RWPE2 (cell line): Measurements from ENCODE around the gene KY.
A peak's percentile ranks its signal among the peaks of the same experiment; 100 is the strongest.

ENCODE experiments used
- ATAC-seq: fragments of 200-7000 bp; cut with Tn5 transposase; 3 replicates; pipeline ENCODE4 v1.9.1; 2021; ENCODE audit warnings: low read depth
- DNase-seq: peaks from one replicate; pipeline ENCODE4 v3.0.0-alpha.2; 2020; ENCODE audit warnings: low spot score
- H3K27ac ChIP-seq: fragments of 450-650 bp; 2 replicates; pipeline ENCODE4 v1.5.1; 2017; ENCODE audit warnings: mild to moderate bottlenecking; ENCODE audit not compliant: poor library complexity, severe bottlenecking
- H3K27me3 ChIP-seq: fragments of 250-450 bp; sonication (Bioruptor Pico); 2 replicates; pipeline ENCODE4 v1.5.1; 2021; ENCODE audit warnings: mild to moderate bottlenecking, moderate library complexity; ENCODE audit not compliant: insufficient read depth, poor library complexity, severe bottlenecking
- H3K36me3 ChIP-seq: fragments of 250-450 bp; sonication (Bioruptor Pico); 2 replicates; pipeline ENCODE4 v1.5.1; 2020; ENCODE audit warnings: low read depth, mild to moderate bottlenecking, moderate library complexity
- H3K4me1 ChIP-seq: fragments of 250-450 bp; sonication (Bioruptor Pico); 2 replicates; pipeline ENCODE4 v1.5.1; 2021; ENCODE audit warnings: mild to moderate bottlenecking, moderate library complexity; ENCODE audit not compliant: insufficient read depth, poor library complexity, severe bottlenecking
- H3K4me3 ChIP-seq: fragments of 250-450 bp; sonication (Bioruptor Pico); 2 replicates; pipeline ENCODE4 v1.5.1; 2021; ENCODE audit warnings: mild to moderate bottlenecking, moderate library complexity; ENCODE audit not compliant: severe bottlenecking
- H3K9me3 ChIP-seq: fragments of 250-450 bp; sonication (Bioruptor Pico); 2 replicates; pipeline ENCODE4 v1.5.1; 2021; ENCODE audit warnings: mild to moderate bottlenecking, moderate library complexity; ENCODE audit not compliant: severe bottlenecking
- TF ChIP-seq, protein P1 (sequence below): fragments of 450-650 bp; IDR thresholded peaks from one replicate; pipeline ENCODE4 v1.5.1; 2017; ENCODE audit warnings: mild to moderate bottlenecking, moderate library complexity; ENCODE audit not compliant: poor library complexity, severe bottlenecking

The KY gene

DNA sequence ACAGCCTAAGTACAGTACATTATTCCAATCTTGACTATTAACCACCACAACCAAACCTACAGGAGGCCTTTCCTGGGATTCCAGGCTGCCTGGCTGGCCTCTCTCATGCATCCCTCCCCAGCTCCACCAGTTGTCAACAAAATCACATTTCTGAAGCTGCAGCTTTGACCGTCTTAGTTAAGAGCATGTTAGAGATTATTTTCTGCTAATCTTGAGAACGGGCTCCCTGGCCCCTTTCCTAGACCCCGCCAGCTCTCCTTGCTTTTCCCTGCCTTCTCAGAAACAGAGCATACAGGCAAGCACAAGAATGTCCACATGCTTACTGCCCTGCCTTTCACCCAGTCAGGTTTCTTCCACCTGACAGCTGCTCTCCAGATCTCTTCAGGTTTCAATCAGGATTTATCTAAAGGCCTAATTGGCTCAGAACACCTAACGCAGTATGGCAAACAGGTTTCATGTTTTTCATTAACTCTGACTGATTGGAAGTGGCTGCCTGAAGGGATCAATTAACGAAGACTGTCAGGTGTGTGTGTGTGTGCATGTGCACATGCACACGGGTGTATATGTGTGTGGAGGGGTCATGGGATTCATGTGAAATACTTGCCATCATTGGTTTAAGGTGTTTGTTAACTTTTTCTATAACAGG, 12.3 kb downstream of the KY start:
- Histone ChIP-seq H3K27me3 (no peaks in the 10 kb centered on the region), H3K36me3 (no peaks in the 10 kb centered on the region), H3K27ac (no peak overlapping the region), H3K9me3 (no peaks in the 10 kb centered on the region), H3K4me1 (no peaks in the 10 kb centered on the region), H3K4me3 (no peak overlapping the region)
- TF ChIP-seq, protein P1, sequence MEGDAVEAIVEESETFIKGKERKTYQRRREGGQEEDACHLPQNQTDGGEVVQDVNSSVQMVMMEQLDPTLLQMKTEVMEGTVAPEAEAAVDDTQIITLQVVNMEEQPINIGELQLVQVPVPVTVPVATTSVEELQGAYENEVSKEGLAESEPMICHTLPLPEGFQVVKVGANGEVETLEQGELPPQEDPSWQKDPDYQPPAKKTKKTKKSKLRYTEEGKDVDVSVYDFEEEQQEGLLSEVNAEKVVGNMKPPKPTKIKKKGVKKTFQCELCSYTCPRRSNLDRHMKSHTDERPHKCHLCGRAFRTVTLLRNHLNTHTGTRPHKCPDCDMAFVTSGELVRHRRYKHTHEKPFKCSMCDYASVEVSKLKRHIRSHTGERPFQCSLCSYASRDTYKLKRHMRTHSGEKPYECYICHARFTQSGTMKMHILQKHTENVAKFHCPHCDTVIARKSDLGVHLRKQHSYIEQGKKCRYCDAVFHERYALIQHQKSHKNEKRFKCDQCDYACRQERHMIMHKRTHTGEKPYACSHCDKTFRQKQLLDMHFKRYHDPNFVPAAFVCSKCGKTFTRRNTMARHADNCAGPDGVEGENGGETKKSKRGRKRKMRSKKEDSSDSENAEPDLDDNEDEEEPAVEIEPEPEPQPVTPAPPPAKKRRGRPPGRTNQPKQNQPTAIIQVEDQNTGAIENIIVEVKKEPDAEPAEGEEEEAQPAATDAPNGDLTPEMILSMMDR: no peak
- DNase-seq: no peak
- ATAC-seq: no peak

DNA sequence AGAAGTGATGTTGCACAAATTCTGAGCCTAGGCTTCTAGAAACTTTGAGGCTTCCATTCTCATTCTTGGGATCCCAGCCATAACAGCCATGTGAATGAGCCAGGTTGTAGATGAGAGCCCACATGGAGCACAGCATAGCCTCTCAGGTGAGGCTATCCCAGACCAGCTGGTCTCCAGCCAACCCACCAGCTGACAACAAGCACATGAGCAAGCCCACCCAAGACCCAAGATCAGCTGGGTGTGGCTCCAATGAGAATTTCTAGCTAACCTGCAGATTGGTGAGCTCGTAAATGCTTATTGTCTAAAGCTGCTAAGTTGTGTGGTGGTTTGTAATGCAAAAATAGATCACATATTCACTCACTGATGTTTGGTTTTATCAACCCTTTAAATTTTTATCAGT, 14.4 kb downstream of the KY start:
- Histone ChIP-seq H3K27ac (no peak overlapping the region), H3K9me3 (no peaks in the 10 kb centered on the region), H3K36me3 (no peaks in the 10 kb centered on the region), H3K4me1 (no peaks in the 10 kb centered on the region), H3K4me3 (no peak overlapping the region), H3K27me3 (no peaks in the 10 kb centered on the region)
- ATAC-seq (no peak), DNase-seq (no peak)
- TF ChIP-seq, protein P1: no peak

DNA sequence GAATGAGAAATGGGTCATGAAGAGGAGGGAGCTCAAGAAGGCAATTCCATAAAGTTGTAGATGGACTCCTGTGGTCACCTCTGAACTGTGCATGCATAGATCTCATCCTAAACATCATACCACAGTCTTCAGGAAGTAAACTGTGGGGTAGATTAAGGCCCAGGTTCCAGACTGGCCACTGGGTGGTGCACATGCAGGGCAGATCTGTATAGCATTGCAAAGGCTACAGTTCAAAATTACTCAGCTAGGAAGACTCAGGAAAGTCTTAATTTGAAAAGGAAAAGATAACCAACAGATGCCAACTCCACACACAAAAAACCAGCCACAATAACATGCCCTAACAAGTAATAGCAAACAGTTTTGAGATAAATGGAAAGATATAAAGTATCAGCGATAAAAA, 20.3 kb downstream of the KY start:
- ATAC-seq: no peak
- Histone ChIP-seq H3K27ac (no peak overlapping the region), H3K4me1 (no peaks in the 10 kb centered on the region), H3K27me3 (no peaks in the 10 kb centered on the region), H3K9me3 (peaks cover 2% of the 10 kb centered on the region), H3K36me3 (no peaks in the 10 kb centered on the region), H3K4me3 (no peak overlapping the region)
- TF ChIP-seq, protein P1: no peak
- no peak for DNase-seq

DNA sequence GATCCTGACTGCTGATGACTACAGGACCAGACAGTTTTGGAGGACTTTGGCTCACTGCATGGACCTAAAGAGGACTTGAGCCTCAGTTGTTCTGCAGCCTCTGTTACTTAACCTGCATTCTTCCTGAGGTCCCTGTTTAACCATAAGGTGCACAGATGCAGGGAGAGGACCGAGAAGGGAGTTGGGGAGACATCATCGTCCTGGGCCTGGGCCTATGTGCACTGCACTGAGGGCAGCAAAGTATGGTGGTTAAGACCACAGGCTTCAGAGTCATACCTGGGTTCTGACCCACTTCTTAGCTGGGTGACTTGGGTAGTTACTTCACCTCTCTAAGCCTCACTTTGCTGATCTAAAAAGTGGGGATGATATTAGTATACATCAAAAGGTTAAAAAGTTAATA, 21.9 kb downstream of the KY start:
- Histone ChIP-seq H3K27me3 (no peaks in the 10 kb centered on the region), H3K36me3 (no peaks in the 10 kb centered on the region), H3K4me3 (no peak overlapping the region), H3K4me1 (no peaks in the 10 kb centered on the region), H3K27ac (no peak overlapping the region), H3K9me3 (peaks cover 2% of the 10 kb centered on the region)
- DNase-seq (no peak), ATAC-seq (no peak)
- TF ChIP-seq, protein P1: no peak

DNA sequence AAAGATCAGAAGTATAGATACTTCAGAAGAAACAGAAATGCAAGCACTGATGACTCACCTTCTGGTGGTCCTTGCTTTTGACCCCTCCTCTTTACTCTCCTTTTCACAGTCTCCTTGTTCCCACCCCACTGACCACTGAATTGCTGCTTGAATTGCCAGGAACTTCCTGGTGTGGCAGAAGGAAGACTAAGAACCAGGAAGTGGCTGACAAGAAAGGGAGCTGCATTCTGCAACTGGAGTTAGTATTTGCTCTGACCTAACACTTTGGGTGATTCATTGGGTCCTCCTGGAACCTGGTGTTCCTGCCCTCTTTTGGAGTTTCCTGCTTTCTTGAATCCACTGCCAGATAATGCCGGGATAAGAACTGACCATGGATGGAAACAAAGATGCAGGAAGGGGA, 23.0 kb downstream of the KY start:
- DNase-seq: no peak
- H3K27me3 ChIP-seq: no peaks in the 10 kb centered on the region
- peak; percentile 54; the same call in 2 of the 3 replicates for ATAC-seq

More for the DNA sequence above, 23.0 kb downstream of the KY start:
- H3K36me3 ChIP-seq: no peaks in the 10 kb centered on the region
- H3K9me3 ChIP-seq: peaks cover 2% of the 10 kb centered on the region
- H3K4me3 ChIP-seq: no peak overlapping the region
- no peak overlapping the region for H3K27ac ChIP-seq
- H3K4me1 ChIP-seq: no peaks in the 10 kb centered on the region
- TF ChIP-seq, protein P1: no peak
